GM19452 (cell line): ENCODE results near the gene TNRC6B.

Experiments
- ATAC-seq: cut with Tn5 transposase; IDR thresholded peaks from one replicate; pipeline ENCODE4 v1.9.1; 2021; ENCODE audit not compliant: unreplicated experiment

The TNRC6B gene

GRCh38 chr22:40237788-40238424 is 60.2 kb downstream of the TNRC6B start:
- ATAC-seq: no peak

DNA sequence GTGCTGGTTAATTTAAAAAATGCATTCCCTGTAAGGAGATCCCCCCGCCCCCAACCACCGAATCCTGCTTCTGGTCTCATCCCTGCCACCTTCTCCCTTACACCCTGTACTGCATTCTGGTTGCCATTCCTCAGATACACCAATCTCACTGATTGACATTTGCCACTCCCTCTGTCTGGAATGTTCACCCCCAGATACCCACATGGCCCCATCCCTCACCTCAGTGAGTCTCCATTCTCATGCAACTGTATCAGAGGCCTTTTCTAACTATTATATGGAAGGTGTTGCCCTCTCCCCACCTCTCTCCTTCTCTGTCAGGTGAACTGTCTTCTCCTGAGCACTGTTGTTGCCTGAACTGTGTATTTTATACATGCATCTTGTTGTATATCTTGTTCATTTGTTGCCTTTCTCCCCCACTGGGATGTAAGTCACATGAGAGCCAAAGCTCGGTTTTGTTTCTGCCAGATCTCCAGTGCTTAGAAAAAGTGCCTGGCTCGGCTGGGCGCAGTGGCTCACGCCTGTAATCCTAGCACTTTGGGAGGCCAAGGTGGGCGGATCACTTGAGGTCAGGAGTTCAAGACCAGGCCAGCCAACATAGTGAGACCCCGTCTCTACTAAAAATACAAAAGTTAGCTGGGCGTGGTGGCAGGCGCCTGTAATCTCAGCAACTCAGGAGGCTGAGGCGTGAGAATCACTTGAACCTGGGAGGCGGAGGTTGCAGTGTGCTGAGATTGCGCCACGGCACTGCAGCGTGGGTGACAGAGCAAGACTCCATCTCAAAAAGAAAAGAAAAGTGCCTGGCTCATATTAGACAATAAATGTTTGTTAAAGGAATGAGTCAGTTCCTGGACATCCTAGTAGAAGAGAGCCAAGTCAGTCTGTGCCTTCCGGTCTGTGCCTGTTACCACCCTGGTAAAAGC is 61.0 kb downstream of the TNRC6B start:
- no peak for ATAC-seq

DNA sequence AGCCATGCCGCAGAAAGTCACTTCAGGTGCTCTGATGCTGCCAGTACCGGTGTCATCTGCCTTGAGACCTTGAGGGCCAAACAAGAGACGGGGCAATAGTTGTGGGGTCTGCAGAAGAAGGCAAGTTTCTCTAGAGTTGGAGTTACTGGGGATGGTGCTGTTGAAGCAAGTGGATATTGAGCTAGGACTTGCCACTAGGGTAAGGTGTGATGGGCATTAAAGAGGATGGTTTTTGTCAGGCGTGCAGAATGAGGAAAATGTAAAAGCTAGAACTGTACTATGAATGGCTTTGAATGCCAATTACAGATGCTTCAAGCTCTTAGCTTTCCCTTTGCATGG is 61.6 kb downstream of the TNRC6B start:
- no peak for ATAC-seq

- ATAC-seq: no peak
These were observed 62.4 kb downstream of the TNRC6B start for GRCh38 chr22:40240160-40240559.

- ATAC-seq: no peak
These were observed 63.0 kb downstream of the TNRC6B start for GRCh38 chr22:40240686-40241085.

GRCh38 chr22:40241200-40241763 is 63.6 kb downstream of the TNRC6B start:
- no peak for ATAC-seq

GRCh38 chr22:40243891-40244290 is 66.2 kb downstream of the TNRC6B start:
- ATAC-seq: no peak

DNA sequence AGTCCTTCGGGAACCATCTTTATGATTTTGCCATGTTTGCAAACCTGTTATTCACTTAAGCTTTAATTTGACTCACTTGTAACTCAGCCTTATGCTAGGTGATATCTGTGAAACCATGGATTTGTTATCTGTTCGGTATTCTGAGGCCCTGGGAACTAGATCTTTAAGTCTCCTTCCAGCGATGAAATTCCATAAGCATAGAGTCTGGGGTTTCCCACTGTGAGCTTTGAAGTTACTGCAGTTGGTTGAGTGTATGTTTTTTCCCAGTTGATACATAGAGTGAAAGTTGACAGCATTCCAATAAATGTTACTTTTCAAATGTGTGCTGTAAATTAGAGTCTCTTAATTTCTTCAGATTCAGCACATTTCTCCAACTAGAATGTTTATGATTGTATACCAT is 66.9 kb downstream of the TNRC6B start:
- no peak for ATAC-seq

GRCh38 chr22:40247976-40248375 is 70.3 kb downstream of the TNRC6B start:
- ATAC-seq: no peak

- no peak for ATAC-seq
These were observed 71.6 kb downstream of the TNRC6B start for GRCh38 chr22:40249286-40249685.

DNA sequence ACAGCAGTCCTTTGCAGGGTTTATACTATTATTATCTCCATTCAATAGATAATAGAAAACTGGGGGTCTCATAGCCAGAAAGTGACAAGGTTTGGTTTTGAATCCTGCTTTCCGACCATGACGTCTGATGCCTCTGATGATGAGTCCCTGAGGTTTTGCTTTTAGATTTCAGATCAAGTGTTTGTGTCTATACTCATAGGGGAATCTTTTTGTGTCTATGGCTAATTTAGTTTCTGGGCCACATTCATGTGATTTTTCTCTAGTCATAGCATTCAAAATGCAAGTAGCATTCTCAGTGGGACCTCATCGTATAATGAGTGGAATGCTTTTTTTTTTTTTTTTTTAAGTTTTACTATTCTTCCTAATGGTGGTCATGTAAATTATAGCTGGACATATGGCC is 72.9 kb downstream of the TNRC6B start:
- no peak for ATAC-seq

- no peak for ATAC-seq
These were observed 73.4 kb downstream of the TNRC6B start for GRCh38 chr22:40251106-40251505.

- no peak for ATAC-seq
These were observed 74.4 kb downstream of the TNRC6B start for GRCh38 chr22:40252146-40252545.

DNA sequence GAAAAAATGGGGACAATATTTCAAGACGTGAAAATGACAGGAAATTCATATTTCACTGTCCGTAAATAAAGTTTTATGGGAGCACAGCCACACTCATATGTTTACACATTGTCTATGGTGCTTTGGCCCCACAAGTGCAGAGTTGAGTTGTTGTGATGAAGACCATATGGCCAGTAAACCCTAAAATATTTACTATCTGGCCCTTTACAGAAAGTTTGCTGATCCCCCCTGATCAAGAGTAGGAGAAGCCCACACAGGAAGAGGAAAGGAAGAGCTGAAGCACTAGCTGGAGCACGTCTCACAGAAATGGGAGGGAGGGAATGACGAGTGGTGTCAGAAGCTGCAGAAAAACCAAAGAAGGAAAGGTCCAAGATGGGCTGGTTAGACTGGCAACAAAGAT is 78.8 kb downstream of the TNRC6B start:
- no peak for ATAC-seq

GRCh38 chr22:40258017-40258416 is 80.3 kb downstream of the TNRC6B start:
- ATAC-seq: no peak

- no peak for ATAC-seq
These were observed 80.8 kb downstream of the TNRC6B start for GRCh38 chr22:40258501-40258915.

GRCh38 chr22:40261783-40262182 is 84.1 kb downstream of the TNRC6B start:
- ATAC-seq: no peak

GRCh38 chr22:40263191-40263590 is 85.5 kb downstream of the TNRC6B start:
- ATAC-seq: no peak

DNA sequence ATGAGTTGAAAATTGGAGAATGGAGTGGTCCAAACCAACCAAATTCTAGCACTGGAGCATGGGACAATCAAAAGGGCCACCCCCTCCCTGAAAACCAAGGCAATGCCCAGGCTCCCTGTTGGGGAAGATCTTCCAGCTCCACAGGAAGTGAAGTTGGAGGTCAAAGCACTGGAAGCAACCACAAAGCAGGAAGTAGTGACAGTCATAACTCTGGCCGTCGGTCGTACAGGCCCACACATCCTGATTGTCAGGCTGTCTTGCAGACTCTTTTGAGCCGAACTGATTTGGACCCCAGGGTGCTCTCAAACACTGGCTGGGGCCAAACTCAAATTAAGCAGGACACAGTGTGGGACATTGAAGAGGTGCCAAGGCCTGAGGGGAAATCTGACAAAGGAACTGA is 88.1 kb downstream of the TNRC6B start:
- no peak for ATAC-seq

- no peak for ATAC-seq
These were observed 92.3 kb downstream of the TNRC6B start for GRCh38 chr22:40270031-40270430.

- no peak for ATAC-seq
These were observed 93.1 kb downstream of the TNRC6B start for GRCh38 chr22:40270748-40271373.

DNA sequence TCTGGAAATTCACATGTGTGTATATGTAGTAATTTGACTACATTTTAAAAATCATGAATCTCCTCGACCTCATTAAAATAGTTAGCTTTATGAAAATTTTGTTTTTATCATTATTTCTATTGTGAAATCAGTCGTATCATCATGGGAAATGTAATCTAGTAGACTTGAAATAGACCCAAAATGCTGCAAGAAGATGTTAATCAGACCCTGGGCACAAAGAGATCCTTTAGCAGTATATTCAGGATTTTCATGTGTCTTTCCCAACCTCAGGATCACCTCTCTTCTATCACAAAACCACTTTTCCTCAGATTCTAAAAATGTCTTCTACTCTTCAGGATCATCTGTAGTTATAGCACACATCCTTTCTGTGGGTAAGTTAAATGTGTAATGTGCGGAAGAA is 93.7 kb downstream of the TNRC6B start:
- ATAC-seq: no peak
